Caco-2 (cell line): ENCODE data around the gene POFUT2. TPM values are rescaled to one million over a fixed set of nuclear protein-coding genes. Genes with fewer than 3 reads are reported as not detected.

Experiments used
- BruUV-seq: library from RNA; stranded (reverse); fragments of 400-500 nt; replicated peaks from 2 replicates; lab custom pipeline; 2021; lab: Mats Ljungman, UMichigan
- CTCF ChIA-PET: fragments of 300-600 bp; sonication (Branson Sonifier 250); formaldehyde crosslinking; loops from one replicate; lab custom pipeline; 2022; ENCODE audit warnings: antibody characterized with exemption; lab: Charles Lee
- POLR2A ChIA-PET: fragments of 300-600 bp; sonication (Branson Sonifier 250); formaldehyde crosslinking; loops from one replicate; lab custom pipeline; 2022; ENCODE audit warnings: antibody characterized with exemption; lab: Charles Lee
- DNase-seq, 2 experiments: peaks; one replicate each; pipeline versions ENCODE4 v3.0.0 to v3.0.0-alpha.2; 2020 to 2022
- H3K27me3 ChIP-seq: replicated peaks from 2 replicates; pipeline ENCODE4 v1.6.0; 2011; ENCODE audit warnings: low read length; ENCODE audit not compliant: control insufficient read depth, insufficient read depth
- H3K36me3 ChIP-seq: 2 replicates; pipeline ENCODE4 v1.5.1; 2011; ENCODE audit warnings: low read length; ENCODE audit not compliant: control insufficient read depth, insufficient read depth
- H3K4me1 ChIP-seq: fragments of 250-450 bp; sonication (Bioruptor Pico); 2 replicates; pipeline ENCODE4 v1.5.1; 2020; ENCODE audit warnings: mild to moderate bottlenecking
- H3K4me3 ChIP-seq: 2 replicates; pipeline ENCODE4 v1.5.1; 2011; ENCODE audit warnings: low read depth, mild to moderate bottlenecking, control low read depth, low read length
- H3K9me3 ChIP-seq: fragments of 250-450 bp; sonication (Bioruptor Pico); 2 replicates; pipeline ENCODE4 v1.5.1; 2020; ENCODE audit warnings: mild to moderate bottlenecking, moderate library complexity
- H3K27ac Mint-ChIP-seq: one replicate; pipeline ENCODE4 v1.8.0; 2022; ENCODE audit warnings: mixed read lengths; ENCODE audit not compliant: unreplicated experiment
- H3K27me3 Mint-ChIP-seq: one replicate; pipeline ENCODE4 v1.8.0; 2022; ENCODE audit warnings: mixed read lengths; ENCODE audit not compliant: insufficient read depth, unreplicated experiment
- H3K36me3 Mint-ChIP-seq: one replicate; pipeline ENCODE4 v1.8.0; 2022; ENCODE audit warnings: mild to moderate bottlenecking, mixed read lengths; ENCODE audit not compliant: insufficient read depth, unreplicated experiment
- H3K4me1 Mint-ChIP-seq: one replicate; pipeline ENCODE4 v1.8.0; 2022; ENCODE audit warnings: low read depth, mixed read lengths; ENCODE audit not compliant: unreplicated experiment
- H3K4me3 Mint-ChIP-seq: one replicate; pipeline ENCODE4 v1.8.0; 2022; ENCODE audit warnings: mild to moderate bottlenecking, moderate library complexity, mixed read lengths; ENCODE audit not compliant: unreplicated experiment
- H3K9me3 Mint-ChIP-seq: one replicate; pipeline ENCODE4 v1.8.0; 2022; ENCODE audit warnings: mixed read lengths; ENCODE audit not compliant: unreplicated experiment
- intact Hi-C: fragments of 100-400 bp; cut with micrococcal nuclease; formaldehyde crosslinking; loops from one replicate; pipeline ENCODE4 v1.10.0; 2022; ENCODE audit not compliant: unreplicated experiment
- total RNA-seq: library from RNA; stranded (reverse); gene quantifications from 2 replicates; pipeline ENCODE4 v1.2.3, GENCODE V29; 2022
- TF ChIP-seq, protein P1 (sequence below), 2 experiments: fragments of 200-600 bp in 1 of 2; IDR thresholded peaks; 1 replicate in 1 of 2; 2 replicates in 1 of 2; pipeline versions ENCODE4 v1.5.1 to v1.8.0; 2011 to 2022; ENCODE audit warnings: antibody characterized with exemption in 1 of 2, control low read depth in 1 of 2, inconsistent platforms in 1 of 2, low read depth in 1 of 2, low read length in 1 of 2, mild to moderate bottlenecking in 1 of 2, moderate library complexity in 1 of 2; ENCODE audit not compliant: insufficient read depth in 1 of 2, severe bottlenecking in 1 of 2, unreplicated experiment in 1 of 2

POFUT2 gene
- total RNA-seq, 1 experiment from 2014 or later, result 32.0 TPM

- BruUV-seq, result no TSS peak
- intact Hi-C loops, result no loop called here
- TF ChIP-seq, protein P1, sequence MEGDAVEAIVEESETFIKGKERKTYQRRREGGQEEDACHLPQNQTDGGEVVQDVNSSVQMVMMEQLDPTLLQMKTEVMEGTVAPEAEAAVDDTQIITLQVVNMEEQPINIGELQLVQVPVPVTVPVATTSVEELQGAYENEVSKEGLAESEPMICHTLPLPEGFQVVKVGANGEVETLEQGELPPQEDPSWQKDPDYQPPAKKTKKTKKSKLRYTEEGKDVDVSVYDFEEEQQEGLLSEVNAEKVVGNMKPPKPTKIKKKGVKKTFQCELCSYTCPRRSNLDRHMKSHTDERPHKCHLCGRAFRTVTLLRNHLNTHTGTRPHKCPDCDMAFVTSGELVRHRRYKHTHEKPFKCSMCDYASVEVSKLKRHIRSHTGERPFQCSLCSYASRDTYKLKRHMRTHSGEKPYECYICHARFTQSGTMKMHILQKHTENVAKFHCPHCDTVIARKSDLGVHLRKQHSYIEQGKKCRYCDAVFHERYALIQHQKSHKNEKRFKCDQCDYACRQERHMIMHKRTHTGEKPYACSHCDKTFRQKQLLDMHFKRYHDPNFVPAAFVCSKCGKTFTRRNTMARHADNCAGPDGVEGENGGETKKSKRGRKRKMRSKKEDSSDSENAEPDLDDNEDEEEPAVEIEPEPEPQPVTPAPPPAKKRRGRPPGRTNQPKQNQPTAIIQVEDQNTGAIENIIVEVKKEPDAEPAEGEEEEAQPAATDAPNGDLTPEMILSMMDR (IDR thresholded peaks at IDR 0.05; ENCODE audit: insufficient read depth in 1 of 2, low read depth in 1 of 2, low read length in 1 of 2, severe bottlenecking in 1 of 2, unreplicated experiment in 1 of 2), result no peak
- Mint-ChIP-seq H3K27ac (no peak overlapping the region), H3K4me3 (no peak overlapping the region), H3K36me3 (peaks cover 5% of the 10 kb centered on the region), H3K4me1 (no peaks in the 10 kb centered on the region), H3K27me3 (no peaks in the 10 kb centered on the region), H3K9me3 (no peaks in the 10 kb centered on the region)
- H3K4me1 ChIP-seq, result peaks cover 1% of the 10 kb centered on the region; the same call in 1 of the 2 replicates
- no peaks in the 10 kb centered on the region for H3K9me3 ChIP-seq
- H3K4me3 ChIP-seq, result no peak overlapping the region
- no peaks in the 10 kb centered on the region for H3K36me3 ChIP-seq
- H3K27me3 ChIP-seq, result no peaks in the 10 kb centered on the region
- DNase-seq, result peak in 1 of 2 experiments; percentile 25
- POLR2A ChIA-PET, result no interaction called here
- CTCF ChIA-PET, result no interaction called here
These were observed 15.5 kb upstream of the POFUT2 start for GRCh38 chr21:45303091-45303615.

GRCh38 chr21:45302082-45303061 is 14.7 kb upstream of the POFUT2 start:
- H3K4me1 Mint-ChIP-seq, result no peaks in the 10 kb centered on the region
- no peak overlapping the region for H3K4me3 ChIP-seq
- intact Hi-C loops, result no loop called here
- TF ChIP-seq, protein P1 (IDR thresholded peaks at IDR 0.05; ENCODE audit: insufficient read depth in 1 of 2, low read depth in 1 of 2, low read length in 1 of 2, severe bottlenecking in 1 of 2, unreplicated experiment in 1 of 2), result no peak
- H3K27me3 ChIP-seq, result no peaks in the 10 kb centered on the region
- POLR2A ChIA-PET, result no interaction called here
- H3K4me3 Mint-ChIP-seq, result no peak overlapping the region
- no peaks in the 10 kb centered on the region for H3K9me3 ChIP-seq
- H3K4me1 ChIP-seq, result no peaks in the 10 kb centered on the region
- peak in 1 of 2 experiments; percentile 26 for DNase-seq
- no peaks in the 10 kb centered on the region for H3K27me3 Mint-ChIP-seq
- no peaks in the 10 kb centered on the region for H3K9me3 Mint-ChIP-seq
- CTCF ChIA-PET, result no interaction called here
- no TSS peak for BruUV-seq
- no peaks in the 10 kb centered on the region for H3K36me3 Mint-ChIP-seq
- H3K36me3 ChIP-seq, result no peaks in the 10 kb centered on the region
- no peak overlapping the region for H3K27ac Mint-ChIP-seq

- ChIA-PET POLR2A (no interaction called here), CTCF (no interaction called here)
- 0 out of 2 replicates have a peak, but pooled peaks cover 3% of the 10 kb centered on the region for H3K9me3 ChIP-seq
- Mint-ChIP-seq H3K4me3 (no peak overlapping the region), H3K4me1 (no peaks in the 10 kb centered on the region), H3K27me3 (no peaks in the 10 kb centered on the region), H3K27ac (no peak overlapping the region), H3K9me3 (no peaks in the 10 kb centered on the region), H3K36me3 (no peaks in the 10 kb centered on the region)
- no peaks in the 10 kb centered on the region for H3K36me3 ChIP-seq
- no peaks in the 10 kb centered on the region for H3K27me3 ChIP-seq
- TF ChIP-seq, protein P1 (IDR thresholded peaks at IDR 0.05; ENCODE audit: insufficient read depth in 1 of 2, low read depth in 1 of 2, low read length in 1 of 2, severe bottlenecking in 1 of 2, unreplicated experiment in 1 of 2), result no peak
- BruUV-seq, result no TSS peak
- DNase-seq, result peak in 1 of 2 experiments; percentile 25
- H3K4me1 ChIP-seq, result no peaks in the 10 kb centered on the region
- no peak overlapping the region for H3K4me3 ChIP-seq
- intact Hi-C loops, result no loop called here
These were observed 13.9 kb upstream of the POFUT2 start for GRCh38 chr21:45301521-45302081.
